IMR-90 (cell line): ENCODE results near the gene MAP2. TPM values are rescaled to one million over a fixed set of nuclear protein-coding genes. Genes with fewer than 3 reads are reported as not detected.

Experiments used
- ATAC-seq: fragments of 200-7000 bp; cut with Tn5 transposase; 2 replicates; pipeline ENCODE4 v1.9.1; 2020; ENCODE audit warnings: low read depth, mild to moderate bottlenecking, moderate library complexity
- BruUV-seq: library from RNA; stranded (reverse); fragments of 400-500 nt; replicated peaks from 2 replicates; lab custom pipeline; 2021; lab: Mats Ljungman, UMichigan
- CTCF ChIA-PET: fragments of 300-600 bp; formaldehyde crosslinking; extraction: SDS; loops from one replicate; lab custom pipeline; 2021; ENCODE audit warnings: antibody characterized with exemption; lab: Yijun Ruan, JAX
- POLR2A ChIA-PET: fragments of 300-600 bp; sonication (Branson Sonifier 250); formaldehyde crosslinking; loops from one replicate; lab custom pipeline; 2022; ENCODE audit warnings: antibody characterized with exemption; ENCODE audit not compliant: unreplicated experiment; lab: Charles Lee
- DNase-seq: peaks from one replicate; pipeline ENCODE4 v3.0.0; 2013
- H2AFZ ChIP-seq: replicated peaks from 2 replicates; pipeline ENCODE3; 2013; ENCODE audit warnings: low read length, mild to moderate bottlenecking; ENCODE audit not compliant: poor library complexity
- H2AK5ac ChIP-seq: 2 replicates; pipeline ENCODE4 v1.6.1; 2013; ENCODE audit warnings: low read depth, low read length, inconsistent platforms
- H2AK9ac ChIP-seq: replicated peaks from 2 replicates; pipeline ENCODE3; 2013; ENCODE audit warnings: mild to moderate bottlenecking, low read depth, low read length, moderate library complexity; ENCODE audit not compliant: poor library complexity
- H2BK120ac ChIP-seq: 2 replicates; pipeline ENCODE4 v1.6.1; 2013; ENCODE audit warnings: low read depth, low read length, inconsistent platforms
- H2BK15ac ChIP-seq: 3 replicates; pipeline ENCODE4 v1.6.1; 2013; ENCODE audit warnings: low read depth, low read length, inconsistent platforms
- H2BK20ac ChIP-seq: 2 replicates; pipeline ENCODE4 v1.6.1; 2013; ENCODE audit warnings: low read depth, mild to moderate bottlenecking, inconsistent platforms, low read length, moderate library complexity
- H2BK5ac ChIP-seq: 2 replicates; pipeline ENCODE4 v1.6.1; 2013; ENCODE audit warnings: mild to moderate bottlenecking, low read depth, low read length, inconsistent platforms; ENCODE audit not compliant: poor library complexity, severe bottlenecking
- H3K14ac ChIP-seq: replicated peaks from 2 replicates; pipeline ENCODE4 v1.6.1; 2013; ENCODE audit warnings: low read depth, low read length, inconsistent platforms
- H3K18ac ChIP-seq: 2 replicates; pipeline ENCODE4 v1.6.1; 2013; ENCODE audit warnings: low read depth, low read length, control low read depth
- H3K23ac ChIP-seq: 2 replicates; pipeline ENCODE4 v1.6.1; 2013; ENCODE audit warnings: low read depth, low read length, inconsistent platforms
- H3K27ac ChIP-seq: 2 replicates; pipeline ENCODE4 v1.5.1; 2013; ENCODE audit warnings: mild to moderate bottlenecking, control low read depth, low read length; ENCODE audit not compliant: insufficient read depth
- H3K27me3 ChIP-seq: 2 replicates; pipeline ENCODE4 v1.6.1; 2013; ENCODE audit warnings: low read length; ENCODE audit not compliant: control insufficient read depth, insufficient read depth
- H3K36me3 ChIP-seq: 2 replicates; pipeline ENCODE4 v1.6.1; 2013; ENCODE audit warnings: low read length, mixed read lengths; ENCODE audit not compliant: control insufficient read depth, insufficient read depth
- H3K4ac ChIP-seq: 2 replicates; pipeline ENCODE4 v1.6.1; 2013; ENCODE audit warnings: low read depth, low read length, inconsistent platforms
- H3K4me1 ChIP-seq: 2 replicates; pipeline ENCODE4 v1.6.1; 2013; ENCODE audit warnings: low read length, mixed read lengths; ENCODE audit not compliant: control insufficient read depth, insufficient read depth
- H3K4me2 ChIP-seq: 2 replicates; pipeline ENCODE4 v1.6.1; 2013; ENCODE audit warnings: low read depth, mild to moderate bottlenecking, control low read depth, low read length, moderate library complexity
- H3K4me3 ChIP-seq: 2 replicates; pipeline ENCODE4 v1.5.1; 2013; ENCODE audit warnings: low read depth, mild to moderate bottlenecking, control low read depth, low read length, moderate library complexity; ENCODE audit not compliant: insufficient read depth
- H3K56ac ChIP-seq: 2 replicates; pipeline ENCODE4 v1.6.1; 2013; ENCODE audit warnings: low read length, inconsistent platforms; ENCODE audit not compliant: insufficient read depth; ENCODE audit errors: extremely low read depth
- H3K79me1 ChIP-seq, 2 experiments: 2 replicates each; pipeline ENCODE4 v1.6.1; 2013; ENCODE audit warnings: low read length in 2 of 2, inconsistent platforms in 1 of 2, low read depth in 1 of 2
- H3K9ac ChIP-seq: 2 replicates; pipeline ENCODE4 v1.6.1; 2013; ENCODE audit warnings: low read depth, low read length, control low read depth
- H3K9me1 ChIP-seq: 2 replicates; pipeline ENCODE4 v1.6.1; 2013; ENCODE audit warnings: low read length, inconsistent platforms; ENCODE audit not compliant: insufficient read depth
- H3K9me3 ChIP-seq: 2 replicates; pipeline ENCODE4 v1.6.1; 2013; ENCODE audit warnings: low read length; ENCODE audit not compliant: control insufficient read depth, insufficient read depth
- H4K20me1 ChIP-seq: 2 replicates; pipeline ENCODE4 v1.6.1; 2013; ENCODE audit warnings: low read length, inconsistent platforms; ENCODE audit not compliant: insufficient read depth
- H4K5ac ChIP-seq: 2 replicates; pipeline ENCODE4 v1.6.1; 2013; ENCODE audit warnings: mild to moderate bottlenecking, low read depth, low read length, control low read depth
- H4K8ac ChIP-seq, 2 experiments: 2 replicates each; pipeline ENCODE4 v1.6.1; 2013; ENCODE audit warnings: low read depth in 2 of 2, low read length in 2 of 2, control low read depth in 1 of 2, inconsistent platforms in 1 of 2
- H4K91ac ChIP-seq: 2 replicates; pipeline ENCODE4 v1.6.1; 2013; ENCODE audit warnings: low read depth, low read length, inconsistent platforms; ENCODE audit not compliant: insufficient read depth
- MAZ ChIP-seq: IDR thresholded peaks from 2 replicates; pipeline ENCODE4 v1.6.1; 2012; ENCODE audit warnings: low read depth, mild to moderate bottlenecking, low read length, improper control_type of control experiment, moderate library complexity, borderline replicate concordance
- NFE2L2 ChIP-seq: fragments of 150-350 bp; IDR thresholded peaks from 2 replicates; pipeline ENCODE4 v1.6.1; 2016; ENCODE audit warnings: low read depth, mild to moderate bottlenecking, low read length
- WGBS, 2 experiments: methylation state at CpG; one replicate each; pipeline versions ENCODE4 v1.1.5 to v1.1.7; 2013; ENCODE audit warnings: missing lambda C conversion rate in 2 of 2; ENCODE audit not compliant: insufficient read length in 1 of 2; ENCODE audit errors: extremely low coverage in 2 of 2; 5-methylcytosine and 5-hydroxymethylcytosine counted together
- dilution Hi-C: fragments of 300-500 bp; cut with HindIII; formaldehyde crosslinking; loops from one replicate; pipeline ENCODE4 v1.14.3; 2018; ENCODE audit warnings: low sequenced_read_pairs; ENCODE audit not compliant: unreplicated experiment
- in situ Hi-C: fragments of 300-500 bp; cut with MboI; formaldehyde crosslinking; loops from 3 replicates; pipeline ENCODE4 v1.14.3; 2019; ENCODE audit warnings: low sequenced_read_pairs, inconsistent platforms, mixed read lengths
- intact Hi-C: fragments of 100-400 bp; cut with micrococcal nuclease; formaldehyde crosslinking; loops from 2 replicates; pipeline ENCODE4 v1.10.0; 2022
- polyA plus RNA-seq, 3 experiments: library from polyadenylated mRNA; depleted of rRNA; stranded (reverse); fragments of >200 nt; gene quantifications; 2 replicates each; pipeline ENCODE4 v1.2.3, GENCODE V29; 2012; ENCODE audit warnings: low replicate concordance in 1 of 3
- total RNA-seq: library from RNA; depleted of rRNA; stranded (reverse); fragments of >200 nt; gene quantifications from 2 replicates; pipeline ENCODE4 v1.2.3, GENCODE V29; 2012

MAP2 gene
- total and polyA plus RNA-seq, 2 of the 4 experiments (the other 2 are of a cell fraction) = 0.29 to 0.36 TPM

- TF ChIP-seq NFE2L2 (peak; percentile 35; the same call in 1 of the 2 replicates), MAZ (no peak)
- H4K20me1 ChIP-seq = no peaks in the 10 kb centered on the region
- in situ Hi-C loops (no loop called here), dilution Hi-C loops (no loop called here), intact Hi-C loops (no loop called here)
- no peak for DNase-seq
- no peak overlapping the region for H3K4ac ChIP-seq
- H3K23ac ChIP-seq = no peak overlapping the region
- no peak overlapping the region for H2BK5ac ChIP-seq
- BruUV-seq = no TSS peak
- H3K4me1 ChIP-seq = no peaks in the 10 kb centered on the region
- no peak overlapping the region for H3K14ac ChIP-seq
- no peak overlapping the region for H2BK20ac ChIP-seq
- H2BK15ac ChIP-seq = no peak overlapping the region
- H3K4me2 ChIP-seq = no peak overlapping the region
- H3K4me3 ChIP-seq = no peak overlapping the region
- no peak overlapping the region for H2AK5ac ChIP-seq
- no peak overlapping the region for H3K9ac ChIP-seq
- no peaks in the 10 kb centered on the region for H3K9me3 ChIP-seq
- no peak overlapping the region for H2AK9ac ChIP-seq
- WGBS, 2 experiments = no CpG with 5 or more reads among the region's 4 CpGs
- H4K5ac ChIP-seq = no peak overlapping the region
- no peaks in the 10 kb centered on the region for H3K79me1 ChIP-seq
- no peak overlapping the region for H4K8ac ChIP-seq
- no peaks in the 10 kb centered on the region for H3K36me3 ChIP-seq
- no peak overlapping the region for H3K27ac ChIP-seq
- no peaks in the 10 kb centered on the region for H3K9me1 ChIP-seq
- ChIA-PET CTCF (no interaction called here), POLR2A (no interaction called here)
- H4K91ac ChIP-seq = no peak overlapping the region
- no peak overlapping the region for H3K56ac ChIP-seq
- no peaks in the 10 kb centered on the region for H3K27me3 ChIP-seq
- ATAC-seq = no peak
- no peak overlapping the region for H2AFZ ChIP-seq
- H2BK120ac ChIP-seq = no peak overlapping the region
- H3K18ac ChIP-seq = no peak overlapping the region
Measured at GRCh38 chr2:209388446-209389037, 35.3 kb upstream of the MAP2 start.
